ENCODE data around the gene MMAA. TPM values are rescaled to one million over a fixed set of nuclear protein-coding genes. Genes with fewer than 3 reads are reported as not detected.
"Not testable (repeated sequence)": the region's sequence is repeated elsewhere in the genome, so short reads cannot be mapped to it uniquely, and the experiment has no call there.

The MMAA gene
- polyA plus RNA-seq, 1 donor = 6.0 TPM

DNA sequence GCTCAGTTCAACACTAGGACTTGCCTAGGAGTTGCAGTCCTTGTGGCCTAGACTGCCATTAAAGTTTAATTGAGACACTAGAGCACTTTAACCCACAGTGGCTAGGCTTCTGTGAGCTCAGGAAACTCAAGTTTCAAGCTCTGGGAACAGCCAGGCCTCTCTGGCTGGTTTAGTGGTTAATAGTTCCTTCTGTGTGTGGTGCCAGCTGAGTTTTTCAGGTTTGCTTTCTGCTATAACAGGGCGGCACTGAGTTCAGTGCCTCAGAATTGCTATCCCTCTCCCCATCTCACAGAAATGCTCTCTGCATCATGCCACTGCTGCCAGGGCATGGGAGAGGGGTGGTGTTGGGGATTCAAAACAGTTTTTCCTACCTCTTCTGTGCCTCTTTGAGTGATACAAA lies 15.9 kb downstream of the MMAA start:
- DNase-seq (ENCODE audit: low read depth) = no peak

DNA sequence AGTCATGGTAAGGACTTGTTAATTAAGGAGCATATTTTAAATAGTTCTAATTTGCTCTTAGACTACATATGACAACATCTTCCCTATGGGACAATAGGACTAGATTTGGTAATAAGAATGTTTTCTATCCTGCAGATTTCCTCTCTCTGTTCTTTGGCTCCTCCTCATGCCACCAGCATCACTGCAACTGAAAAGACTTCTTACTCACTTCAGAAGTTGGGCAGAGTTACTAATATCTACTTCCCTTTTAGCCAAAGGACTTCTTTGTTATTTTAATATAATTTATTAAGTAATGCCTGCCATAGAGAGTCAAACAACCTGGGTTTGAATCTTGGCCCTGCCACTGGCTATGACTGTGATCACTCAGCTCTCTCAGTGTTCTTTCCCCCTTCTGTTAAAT lies 16.4 kb downstream of the MMAA start:
- no peak for DNase-seq (ENCODE audit: low read depth)

DNA sequence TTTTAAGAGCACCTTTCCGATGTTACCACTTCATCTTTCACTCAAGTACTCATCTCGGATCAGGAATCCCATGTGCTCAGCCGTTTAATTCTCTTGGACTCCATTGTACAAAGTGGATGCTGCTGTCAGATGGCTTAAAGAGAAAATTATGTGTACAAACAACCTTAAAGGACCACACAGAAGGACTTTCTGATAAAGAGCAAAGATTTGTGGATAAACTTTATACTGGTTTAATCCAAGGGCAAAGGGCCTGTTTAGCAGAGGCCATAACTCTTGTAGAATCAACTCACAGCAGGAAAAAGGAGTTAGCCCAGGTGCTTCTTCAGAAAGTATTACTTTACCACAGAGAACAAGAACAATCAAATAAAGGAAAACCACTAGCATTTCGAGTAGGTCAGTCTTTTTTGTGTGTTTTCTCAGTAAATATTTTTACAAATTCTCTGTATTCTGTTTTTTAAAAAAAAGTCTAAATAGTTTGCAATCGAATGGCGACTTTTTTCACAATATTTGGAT lies 20.1 kb downstream of the MMAA start:
- DNase-seq (ENCODE audit: low read depth) = no peak

DNA sequence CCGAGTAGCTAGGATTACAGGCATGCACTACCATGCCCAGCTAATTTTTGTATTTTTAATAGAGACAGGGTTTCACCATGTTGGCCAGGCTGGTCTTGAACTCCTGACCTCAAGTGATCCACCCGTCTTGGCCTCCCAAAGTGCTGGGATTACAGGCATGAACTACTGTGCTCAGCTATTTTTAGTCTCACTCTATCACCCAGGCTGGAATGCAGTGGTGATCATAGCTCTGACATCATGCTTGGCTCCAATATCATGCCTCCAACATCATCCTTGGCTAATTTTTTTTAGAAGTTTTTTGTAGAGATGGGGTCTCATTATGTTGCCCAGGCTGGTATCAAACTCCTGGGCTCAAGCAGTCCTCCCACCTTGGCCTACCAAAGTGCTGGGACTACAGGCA lies 21.1 kb downstream of the MMAA start:
- not testable (repeated sequence) for DNase-seq (ENCODE audit: low read depth)

DNA sequence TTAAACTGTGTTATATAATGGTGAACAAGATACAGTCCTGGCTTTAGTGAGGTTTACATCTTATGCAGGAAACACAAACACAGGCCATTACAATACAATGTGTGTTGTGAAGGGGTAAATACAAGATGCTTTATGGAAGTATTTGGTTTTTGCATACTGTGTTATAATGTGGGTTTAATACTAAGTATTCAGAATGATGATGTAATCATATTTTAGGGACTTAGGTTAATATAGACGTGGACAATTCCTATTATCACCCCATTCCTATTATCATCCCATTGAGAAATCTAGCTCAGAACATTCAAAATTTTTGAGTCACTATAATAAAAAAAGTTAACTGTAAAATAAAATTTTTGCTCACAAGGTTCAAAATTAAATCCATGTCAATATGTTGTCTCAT lies 24.1 kb downstream of the MMAA start:
- DNase-seq (ENCODE audit: low read depth) = no peak

DNA sequence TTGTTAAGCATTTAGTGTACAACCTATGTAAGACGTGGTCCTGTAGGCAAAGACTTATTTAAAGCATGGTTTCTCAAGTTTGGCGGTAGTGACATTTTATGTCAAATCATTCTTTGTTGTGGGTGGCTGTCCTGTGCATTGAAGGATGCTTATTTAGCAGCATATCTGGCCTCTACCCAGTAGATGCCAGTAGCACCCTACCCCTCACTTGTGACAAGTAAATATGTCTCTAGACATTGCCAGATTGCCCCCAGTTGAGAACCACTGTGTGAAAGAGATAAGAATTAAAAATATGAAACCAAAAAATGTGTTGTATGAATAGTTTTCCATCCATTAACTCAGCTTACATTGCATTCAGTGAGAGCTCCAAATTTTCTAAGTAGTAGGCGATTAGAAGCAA lies 25.5 kb downstream of the MMAA start:
- DNase-seq (ENCODE audit: low read depth) = no peak

DNA sequence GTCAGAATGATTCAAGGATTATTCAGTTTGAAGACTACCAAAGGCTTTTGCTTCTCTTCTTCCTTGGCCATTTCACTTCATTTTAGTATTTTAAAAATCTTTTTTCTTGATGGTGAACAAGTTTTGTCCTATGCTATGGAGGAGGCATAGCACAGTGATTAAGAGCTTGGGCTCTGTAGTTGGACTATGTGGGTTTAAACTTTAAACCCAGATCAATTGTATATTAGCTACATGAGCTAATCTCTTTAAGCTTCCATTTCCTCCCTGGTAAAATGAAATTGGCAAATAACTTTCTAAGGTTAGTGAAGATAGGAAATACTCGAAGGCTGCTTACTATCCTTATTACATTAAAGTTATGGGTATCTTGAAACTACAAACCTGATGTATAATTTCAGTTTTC lies 37.0 kb downstream of the MMAA start:
- no peak for DNase-seq (ENCODE audit: low read depth)

DNA sequence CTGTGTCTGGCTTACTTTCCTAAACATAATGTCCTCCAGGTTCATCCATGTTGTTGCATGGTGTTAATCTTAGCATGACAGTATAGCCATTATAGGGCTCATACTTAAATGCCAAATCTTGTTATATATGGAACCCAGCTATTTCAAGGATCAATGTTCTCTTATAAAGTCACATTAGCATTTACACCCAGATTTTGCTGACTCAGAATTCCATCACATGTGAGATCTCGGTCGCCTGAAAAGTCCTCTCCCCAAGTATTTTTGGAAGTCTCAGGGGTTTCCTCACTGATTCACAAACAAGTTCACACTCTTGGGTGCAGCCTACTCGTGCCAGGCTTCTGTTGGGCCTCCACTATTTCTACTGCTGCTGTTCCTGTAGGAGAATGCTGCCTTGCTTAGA lies 40.9 kb downstream of the MMAA start:
- no peak for DNase-seq (ENCODE audit: low read depth)

DNA sequence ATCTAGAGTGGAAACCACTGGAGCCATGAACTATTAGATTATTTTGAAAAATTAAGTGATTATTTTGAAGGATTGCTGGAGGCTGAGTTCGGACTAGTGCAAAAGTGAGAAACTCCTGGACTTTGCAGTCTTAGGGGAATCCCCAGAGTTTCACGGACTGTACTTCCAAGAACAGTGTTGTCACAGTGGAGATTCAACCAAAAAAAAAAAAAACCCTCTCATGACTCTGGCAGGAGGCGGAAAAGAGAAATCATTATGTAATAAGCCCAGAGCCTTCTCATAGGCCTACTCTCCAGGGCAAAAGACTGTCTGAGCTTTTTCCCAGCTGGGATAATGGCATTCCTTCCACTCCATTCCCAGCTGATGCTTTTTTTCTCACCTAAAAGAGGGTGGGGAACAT lies 44.0 kb downstream of the MMAA start:
- DNase-seq (ENCODE audit: low read depth) = no peak

DNA sequence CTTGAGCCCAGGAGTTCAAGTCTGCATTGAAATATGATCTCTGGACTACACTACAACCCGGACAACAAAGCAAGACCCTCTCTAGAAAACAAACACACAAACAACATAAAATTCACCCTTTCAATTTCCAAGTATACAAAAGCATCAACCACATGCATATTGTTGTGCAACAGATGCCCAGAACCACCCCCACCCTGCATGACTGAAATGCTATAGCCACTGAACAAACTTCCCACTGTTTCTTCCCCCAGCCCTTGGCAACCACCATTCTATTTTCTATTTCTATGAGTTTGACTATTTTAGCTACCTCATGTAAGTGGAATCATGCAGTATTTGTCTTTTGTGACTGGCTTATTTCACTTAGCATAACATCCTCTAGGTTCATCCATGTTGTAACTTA lies 46.6 kb downstream of the MMAA start:
- DNase-seq (ENCODE audit: low read depth) = no peak

DNA sequence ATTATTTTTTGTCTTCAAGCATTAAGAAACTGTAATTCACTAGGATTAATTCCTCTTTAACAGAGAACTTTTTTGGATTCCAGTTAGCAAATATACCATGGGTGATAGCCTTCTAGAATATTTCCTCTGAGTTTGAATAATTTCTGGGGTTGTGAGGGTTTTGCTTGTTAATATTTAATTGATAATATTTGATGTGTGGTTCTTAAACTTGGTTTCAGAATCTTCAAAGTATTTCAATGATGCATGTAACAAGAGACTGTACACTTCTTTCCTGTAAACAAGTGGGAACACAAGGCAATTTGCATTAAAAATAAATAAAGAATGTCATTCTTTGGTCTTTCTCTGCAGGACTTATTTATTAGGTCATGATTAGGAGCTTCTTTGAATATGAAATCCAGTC lies 51.2 kb downstream of the MMAA start:
- DNase-seq (ENCODE audit: low read depth) = no peak

DNA sequence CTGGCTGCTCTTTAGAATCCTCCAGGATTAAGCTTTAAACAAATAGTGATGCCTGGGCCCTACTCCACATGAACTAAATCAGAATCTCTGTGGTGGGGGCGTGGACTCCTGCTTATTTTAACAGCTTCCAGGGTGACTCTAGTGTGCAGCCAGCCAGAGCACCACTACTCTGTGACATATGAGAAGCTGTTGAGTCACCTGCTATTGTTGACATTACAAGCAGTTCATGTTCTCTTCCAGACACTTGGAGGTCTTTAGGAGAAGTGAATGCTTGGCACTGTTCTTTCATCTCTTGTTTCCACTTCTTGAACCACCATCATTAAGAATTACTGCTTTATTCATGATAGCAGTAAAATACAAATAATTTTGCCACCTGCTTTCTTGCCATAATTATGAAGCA lies 60.3 kb downstream of the MMAA start:
- DNase-seq (ENCODE audit: low read depth) = no peak

DNA sequence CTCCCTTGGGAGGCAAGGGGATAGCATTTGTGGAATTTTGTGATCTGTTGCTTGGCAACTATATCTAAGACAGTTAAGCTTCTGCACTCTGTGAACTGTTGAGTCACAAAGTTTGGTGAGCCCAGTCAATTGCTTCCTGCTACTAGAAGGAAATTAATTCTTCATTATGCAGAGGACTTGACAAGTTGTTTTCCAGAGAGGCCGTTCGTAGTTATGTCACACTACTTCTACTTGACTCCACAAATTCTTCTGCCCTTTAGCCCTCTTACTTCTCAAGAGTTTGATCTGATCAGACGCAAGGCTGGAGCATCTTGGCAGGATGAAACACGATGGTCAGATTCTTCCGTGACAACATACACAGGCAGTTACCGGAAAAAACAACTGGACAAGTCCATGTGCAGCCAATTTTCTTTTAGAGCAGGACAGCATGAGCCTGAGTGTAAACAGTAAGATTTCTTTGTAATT lies 60.8 kb downstream of the MMAA start, which contains the start of gene C4orf51:
Gene C4orf51 (plus strand): TSS at position 156 of the 465 bp plus-strand sequence. CDS start 58 bp downstream, at position 214.
- DNase-seq (ENCODE audit: low read depth) = no peak

DNA sequence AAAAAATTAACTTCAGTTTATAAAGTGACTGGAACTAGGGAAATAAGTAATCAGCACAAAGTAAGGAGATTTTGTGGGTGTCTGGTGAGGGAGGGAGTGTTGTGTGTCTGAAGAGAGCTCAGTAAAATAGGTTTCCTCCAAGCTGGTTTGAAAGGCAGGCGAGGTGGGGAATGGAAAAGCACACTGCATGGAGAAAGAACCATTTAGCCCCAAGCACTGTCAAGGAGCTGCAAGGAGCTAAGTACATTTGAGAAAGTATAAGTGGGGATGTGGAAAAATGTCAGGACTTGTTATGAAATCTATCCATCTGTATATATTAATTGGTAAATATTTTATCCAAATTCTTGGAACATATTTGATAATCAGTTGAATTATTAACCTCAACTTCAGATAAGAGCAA lies 61.7 kb downstream of the MMAA start:
- no peak for DNase-seq (ENCODE audit: low read depth)

DNA sequence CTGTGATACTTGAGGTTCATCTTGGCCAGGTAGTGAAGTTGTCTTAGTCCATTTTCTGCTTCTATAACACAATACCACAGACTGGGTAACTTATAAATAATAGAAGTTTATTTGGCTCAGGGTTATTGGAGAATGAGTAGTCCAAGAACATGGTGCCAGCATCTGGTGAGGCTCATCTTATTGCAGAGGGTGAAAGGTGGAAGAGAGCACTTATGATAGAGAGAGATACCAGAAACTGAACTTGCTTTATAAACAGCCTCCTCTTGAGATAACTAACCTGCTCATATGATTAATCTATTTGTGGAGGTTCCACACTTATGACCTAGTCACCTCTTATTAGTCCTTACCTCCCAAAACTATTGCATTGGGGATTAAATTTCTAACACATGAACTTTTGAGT lies 62.3 kb downstream of the MMAA start:
- DNase-seq (ENCODE audit: low read depth) = no peak

DNA sequence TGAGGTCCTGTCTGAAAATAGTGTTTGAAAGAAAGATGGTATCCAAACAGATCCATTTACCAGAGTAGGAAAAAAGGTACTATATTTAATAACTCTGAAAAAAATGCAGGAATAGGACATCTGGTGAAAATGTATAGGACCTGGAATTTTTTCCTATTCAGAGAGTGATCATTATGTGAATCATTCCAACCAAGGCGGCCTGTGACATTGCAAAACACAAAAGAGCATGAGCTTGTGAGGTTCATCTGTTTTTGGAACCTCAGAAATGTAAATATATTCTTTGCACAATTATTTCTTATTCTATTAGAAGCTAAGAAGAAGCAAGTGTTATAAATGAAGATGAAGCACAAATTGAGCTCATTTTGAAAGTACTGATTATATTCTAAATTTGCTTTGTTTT lies 62.8 kb downstream of the MMAA start:
- DNase-seq (ENCODE audit: low read depth) = no peak

DNA sequence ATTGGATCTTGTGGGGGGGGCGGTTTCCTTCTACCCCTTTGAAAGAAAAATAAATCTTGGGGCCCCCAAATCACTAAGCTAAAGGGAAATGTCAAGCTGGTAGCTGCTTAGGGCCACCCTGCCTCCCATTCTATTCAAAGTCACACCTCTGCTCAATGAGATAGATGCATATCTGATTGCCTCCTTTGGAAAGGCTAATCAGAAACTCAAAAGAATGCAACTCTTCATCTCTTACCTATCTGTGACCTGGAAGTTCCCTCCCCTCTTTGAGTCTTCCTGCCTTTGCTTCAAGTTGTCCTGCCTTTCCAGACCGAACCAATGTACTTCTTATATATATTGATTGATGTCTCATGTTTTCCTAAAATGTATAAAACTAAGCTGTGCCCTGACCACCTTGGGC lies 67.8 kb downstream of the MMAA start:
- DNase-seq (ENCODE audit: low read depth) = no peak

DNA sequence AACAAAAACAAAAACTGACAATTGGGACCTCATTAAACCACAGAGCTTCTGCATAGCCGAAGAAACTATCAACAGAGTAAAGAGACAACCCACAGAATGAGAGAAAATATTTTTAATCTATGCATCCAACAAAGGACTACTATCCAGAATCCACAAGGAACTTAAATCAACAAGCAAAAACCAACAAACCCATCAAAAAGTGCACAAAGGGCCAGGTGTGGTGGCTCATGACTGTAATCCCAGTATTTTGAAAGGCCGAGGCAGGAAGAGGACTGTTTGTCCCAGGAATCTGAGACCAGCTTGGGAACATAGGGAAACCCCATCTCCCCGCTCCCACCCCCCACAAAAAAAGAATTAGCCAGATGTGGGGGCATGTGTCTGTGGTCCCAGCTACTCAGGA lies 71.4 kb downstream of the MMAA start:
- DNase-seq (ENCODE audit: low read depth) = no peak

DNA sequence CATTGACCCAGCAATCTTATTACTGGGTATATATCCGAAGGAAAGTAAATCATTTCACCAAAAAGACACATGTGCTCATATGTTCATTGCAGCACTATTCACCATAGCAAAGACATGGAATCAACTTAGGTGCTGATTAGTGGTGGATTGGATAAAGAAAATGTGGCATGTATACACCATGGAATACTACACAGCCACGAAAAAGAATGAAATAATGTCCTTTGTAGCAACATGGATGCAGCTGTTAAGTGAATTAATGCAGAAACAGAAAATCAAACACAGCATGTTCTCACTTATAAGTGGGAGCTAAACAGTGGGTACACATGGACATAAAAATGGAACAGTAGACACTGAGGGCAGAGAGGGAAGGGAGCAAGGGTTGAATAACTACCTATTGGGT lies 72.2 kb downstream of the MMAA start:
- DNase-seq (ENCODE audit: low read depth) = not testable (repeated sequence)

DNA sequence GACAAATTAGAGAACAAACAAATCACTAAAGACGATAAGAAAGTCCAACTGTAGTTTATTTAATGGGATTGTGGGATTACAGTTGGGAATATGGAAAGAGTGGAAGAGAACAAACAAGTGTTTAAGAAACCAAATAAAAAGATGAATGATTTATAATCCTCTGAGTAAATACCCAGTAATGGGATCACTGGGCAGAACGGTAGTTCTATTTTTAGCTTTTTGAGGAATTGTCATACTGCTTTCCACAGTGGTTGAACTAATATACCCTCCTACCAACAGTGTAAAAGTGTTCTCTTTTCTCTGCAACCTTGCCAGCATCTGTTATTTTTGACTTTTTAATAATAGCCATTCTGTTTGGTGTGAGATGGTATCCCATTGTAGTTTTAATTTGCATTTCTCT lies 75.7 kb downstream of the MMAA start:
- no peak for DNase-seq (ENCODE audit: low read depth)

DNA sequence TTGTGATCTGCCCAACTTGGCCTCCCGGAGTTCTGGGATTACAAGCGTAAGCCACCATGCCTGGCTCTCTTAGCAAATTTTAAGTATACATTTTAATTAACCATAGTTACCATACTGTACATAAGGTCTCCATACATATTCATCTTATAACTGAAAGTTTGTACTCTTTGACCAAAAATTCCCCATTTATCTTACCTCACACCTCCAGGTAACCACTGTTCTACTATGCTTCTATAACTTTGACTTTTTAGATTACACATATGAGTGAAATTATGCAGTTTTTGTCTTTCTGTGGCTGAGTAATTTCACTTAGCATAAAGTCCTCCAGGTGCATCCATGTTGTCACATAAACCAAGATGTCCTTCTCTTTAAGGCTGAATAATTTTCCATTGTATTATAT lies 78.1 kb downstream of the MMAA start:
- DNase-seq (ENCODE audit: low read depth) = no peak

DNA sequence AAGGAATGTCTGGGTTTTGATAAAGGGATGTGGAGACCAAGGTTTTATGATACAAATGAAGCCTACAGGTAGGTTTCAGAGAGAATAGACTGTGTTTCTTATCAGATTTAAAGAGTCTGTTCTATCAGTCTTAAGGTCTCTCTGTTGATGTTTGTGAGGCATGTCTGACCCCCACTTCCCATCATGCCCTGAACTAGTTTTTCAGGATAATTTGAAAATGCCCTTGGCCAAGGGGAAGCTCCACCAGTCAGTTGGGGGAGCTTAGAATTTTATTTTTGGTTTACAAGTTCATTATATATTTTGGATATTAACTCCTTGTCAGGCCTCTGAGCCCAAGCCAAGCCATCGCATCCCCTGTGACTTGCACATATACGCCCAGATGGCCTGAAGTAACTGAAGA lies 79.3 kb downstream of the MMAA start:
- DNase-seq (ENCODE audit: low read depth) = no peak

DNA sequence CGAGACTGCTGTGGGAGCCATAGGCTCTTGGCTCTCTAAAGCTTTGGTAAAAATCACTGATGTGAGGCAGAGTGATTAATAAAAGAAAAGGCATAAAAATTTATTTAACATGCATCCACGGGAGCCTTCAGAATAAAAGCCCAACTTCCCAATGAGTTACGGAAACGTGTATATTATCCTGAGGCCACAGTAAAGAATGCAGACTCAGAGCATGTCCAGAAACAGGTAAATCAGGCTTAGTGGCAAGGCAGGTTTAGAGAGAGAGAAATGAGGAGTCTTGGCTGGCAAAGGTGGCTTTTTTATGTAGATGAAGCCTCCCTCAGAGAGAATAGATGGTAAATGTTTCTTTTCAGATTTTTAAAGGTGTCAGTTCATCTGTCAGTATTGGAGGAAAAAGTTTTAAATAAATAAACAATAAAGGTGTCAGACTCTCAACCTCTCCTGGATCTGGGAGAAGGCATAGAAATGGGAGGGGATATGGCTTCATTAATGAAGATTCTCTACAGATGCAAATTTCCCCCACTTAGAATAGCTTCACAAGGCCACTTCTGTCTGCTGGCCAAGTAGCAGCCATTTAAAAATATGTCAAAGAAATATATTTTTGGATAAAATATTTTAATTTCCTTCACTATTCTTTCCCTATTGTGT lies 84.8 kb downstream of the MMAA start:
- no peak for DNase-seq (ENCODE audit: low read depth)

DNA sequence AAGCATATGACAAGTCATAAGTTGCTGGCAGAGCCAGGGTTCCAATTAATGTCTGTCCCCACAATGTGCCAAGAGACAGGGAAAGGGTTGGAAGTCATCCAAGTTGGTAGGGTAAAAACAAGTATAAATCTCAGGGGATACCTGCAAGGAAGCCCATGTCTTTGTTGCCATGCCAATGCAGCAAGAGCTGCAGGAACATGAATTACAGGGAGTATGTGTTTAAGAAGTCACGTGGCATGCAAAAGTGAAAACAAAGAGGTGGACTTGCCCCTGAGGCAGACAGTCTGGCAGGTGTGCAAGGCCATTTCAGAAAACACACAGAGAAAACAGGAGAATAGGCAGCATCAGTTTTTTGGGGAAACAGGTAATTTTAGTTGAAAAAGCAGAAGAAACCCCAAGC lies 90.2 kb downstream of the MMAA start:
- no peak for DNase-seq (ENCODE audit: low read depth)

All from forelimb muscle (tissue), 1 donor.